Activated T-helper 9 cell treated with anti-CD3 and anti-CD28 coated beads, Interleukin-2, amount 50 U/mL, for 16 hours (primary cell): ENCODE results near the gene LRP1B.
"Not testable (repeated sequence)": the region's sequence is repeated elsewhere in the genome, so short reads cannot be mapped to it uniquely, and the experiment has no call there.

Source experiments
- DNase-seq: peaks from one replicate; pipeline ENCODE4 v3.0.0-alpha.2; 2020; ENCODE audit warnings: low read depth

Gene LRP1B

GRCh38 chr2:140604096-140604495 lies 1526.7 kb downstream of the LRP1B start:
- no peak for DNase-seq

GRCh38 chr2:140603416-140603815 lies 1527.4 kb downstream of the LRP1B start:
- no peak for DNase-seq

GRCh38 chr2:140601801-140602200 lies 1529.0 kb downstream of the LRP1B start:
- no peak for DNase-seq

GRCh38 chr2:140601342-140601741 lies 1529.5 kb downstream of the LRP1B start:
- DNase-seq: no peak

- DNase-seq: no peak
Observed at GRCh38 chr2:140600116-140600515, 1530.7 kb downstream of the LRP1B start.

- no peak for DNase-seq
Observed at GRCh38 chr2:140597836-140598235, 1533.0 kb downstream of the LRP1B start.

GRCh38 chr2:140597205-140597604 lies 1533.6 kb downstream of the LRP1B start:
- DNase-seq: no peak

GRCh38 chr2:140596447-140596846 lies 1534.4 kb downstream of the LRP1B start:
- DNase-seq: no peak

- no peak for DNase-seq
Observed at GRCh38 chr2:140595107-140595506, 1535.7 kb downstream of the LRP1B start.

- no peak for DNase-seq
Observed at GRCh38 chr2:140593132-140593531, 1537.7 kb downstream of the LRP1B start.

GRCh38 chr2:140589696-140590095 lies 1541.1 kb downstream of the LRP1B start:
- DNase-seq: no peak

- DNase-seq: no peak
Observed at GRCh38 chr2:140589273-140589672, 1541.5 kb downstream of the LRP1B start.

GRCh38 chr2:140586379-140586778 lies 1544.4 kb downstream of the LRP1B start:
- no peak for DNase-seq

GRCh38 chr2:140585016-140585415 lies 1545.8 kb downstream of the LRP1B start:
- no peak for DNase-seq

- no peak for DNase-seq
Observed at GRCh38 chr2:140584471-140584870, 1546.3 kb downstream of the LRP1B start.

- no peak for DNase-seq
Observed at GRCh38 chr2:140580532-140581151, 1550.2 kb downstream of the LRP1B start.

- no peak for DNase-seq
Observed at GRCh38 chr2:140577453-140577852, 1553.4 kb downstream of the LRP1B start.

GRCh38 chr2:140567734-140568133 lies 1563.1 kb downstream of the LRP1B start:
- no peak for DNase-seq

GRCh38 chr2:140565756-140566155 lies 1565.1 kb downstream of the LRP1B start:
- DNase-seq: no peak

GRCh38 chr2:140555701-140556100 lies 1575.1 kb downstream of the LRP1B start:
- DNase-seq: no peak

GRCh38 chr2:140552634-140553033 lies 1578.2 kb downstream of the LRP1B start:
- no peak for DNase-seq

- no peak for DNase-seq
Observed at GRCh38 chr2:140551287-140551686, 1579.5 kb downstream of the LRP1B start.

- DNase-seq: no peak
Observed at GRCh38 chr2:140550821-140551220, 1580.0 kb downstream of the LRP1B start.

- DNase-seq: not testable (repeated sequence)
Observed at GRCh38 chr2:140544769-140545168, 1586.0 kb downstream of the LRP1B start.

- no peak for DNase-seq
Observed at GRCh38 chr2:140542627-140543026, 1588.2 kb downstream of the LRP1B start.
